ENCODE measurements around the gene STRIP2.

- TF ChIP-seq CTCF (IDR thresholded peaks at IDR 0.05) (no peak), POLR2A (IDR thresholded peaks at IDR 0.05) (no peak)
Observed at GRCh38 chr7:129503725-129504124, 69.5 kb downstream of the STRIP2 start.
